B cell (primary cell): ENCODE data around the gene TNIP1. TPM values are rescaled to one million over a fixed set of nuclear protein-coding genes. Genes with fewer than 3 reads are reported as not detected.

Experiments
- ATAC-seq: fragments of 200-7000 bp; cut with Tn5 transposase; one replicate; pipeline ENCODE4 v1.10.0; 2021; ENCODE audit warnings: low read depth, mild to moderate bottlenecking, moderate number of reproducible peaks, moderate library complexity
- CTCF ChIA-PET: fragments of 350-600 bp; sonication (Branson Sonifier 250); formaldehyde crosslinking; loops from one replicate; lab custom pipeline; 2021; ENCODE audit warnings: antibody characterized with exemption, inconsistent platforms; lab: Charles Lee
- POLR2A ChIA-PET: fragments of 350-600 bp; sonication (Branson Sonifier 250); formaldehyde crosslinking; loops from one replicate; lab custom pipeline; 2021; ENCODE audit warnings: antibody characterized with exemption; lab: Charles Lee
- DNase-seq: peaks from one replicate; pipeline ENCODE4 v3.0.0; 2013
- H2AFZ ChIP-seq: 2 replicates; pipeline ENCODE4 v1.6.1; 2012; ENCODE audit warnings: mild to moderate bottlenecking, low read depth, low read length; ENCODE audit not compliant: insufficient read depth, poor library complexity, severe bottlenecking
- H3K27ac ChIP-seq, 2 donors: 1 replicate in 1 of 2; 2 replicates in 1 of 2; pipeline ENCODE4 v1.5.1; 2012 to 2013; ENCODE audit warnings: low read length in 2 of 2, mild to moderate bottlenecking in 2 of 2, moderate library complexity in 1 of 2
- H3K27me3 ChIP-seq, 4 experiments: fragments of 200-600 bp in 1 of 4; sonication (generic) in 1 of 4; replicated peaks in 1 of 4; 1 replicate in 2 of 4; 2 replicates in 2 of 4; pipeline versions ENCODE4 v1.6.1 to v1.7.0; 2013 to 2016; ENCODE audit warnings: low read length in 3 of 4, mild to moderate bottlenecking in 2 of 4, mixed read lengths in 1 of 4, moderate library complexity in 1 of 4; ENCODE audit not compliant: insufficient read depth in 4 of 4, control insufficient read depth in 3 of 4; ENCODE audit errors: control extremely low read depth in 1 of 4
- H3K36me3 ChIP-seq, 2 experiments: replicated peaks in 1 of 2; 1 replicate in 1 of 2; 2 replicates in 1 of 2; pipeline versions ENCODE4 v1.6.1 to v1.7.1; 2013; ENCODE audit warnings: low read length in 1 of 2; ENCODE audit not compliant: insufficient read depth in 2 of 2, control insufficient read depth in 1 of 2; ENCODE audit errors: control extremely low read depth in 1 of 2, extremely low read depth in 1 of 2
- H3K4me1 ChIP-seq, 2 donors: fragments of 200-600 bp in 1 of 2; sonication (generic) in 1 of 2; 1 replicate in 1 of 2; 2 replicates in 1 of 2; pipeline versions ENCODE4 v1.5.1 to v1.6.1; 2013 to 2017; ENCODE audit warnings: low read length in 2 of 2; ENCODE audit not compliant: control insufficient read depth in 2 of 2, insufficient read depth in 2 of 2
- H3K4me2 ChIP-seq: replicated peaks from 2 replicates; pipeline ENCODE3; 2012; ENCODE audit warnings: mild to moderate bottlenecking, low read depth, low read length; ENCODE audit not compliant: poor library complexity, severe bottlenecking
- H3K4me3 ChIP-seq, 5 experiments: fragments of 200-600 bp in 1 of 5; sonication (generic) in 1 of 5; 1 replicate in 3 of 5; 2 replicates in 2 of 5; pipeline versions ENCODE4 v1.5.1 to v1.7.0; 2011 to 2016; ENCODE audit warnings: low read length in 4 of 5, mild to moderate bottlenecking in 4 of 5, low read depth in 2 of 5, control low read depth in 1 of 5, moderate library complexity in 1 of 5; ENCODE audit not compliant: insufficient read depth in 1 of 5; ENCODE audit errors: control extremely low read depth in 1 of 5, extremely low read depth in 1 of 5
- H3K79me2 ChIP-seq: fragments of 200-600 bp; sonication (generic); one replicate; pipeline ENCODE4 v1.6.0; 2016; ENCODE audit warnings: low read length; ENCODE audit not compliant: control insufficient read depth, insufficient read depth
- H3K9ac ChIP-seq: fragments of 200-600 bp; sonication (generic); 2 replicates; pipeline ENCODE4 v1.6.1; 2017; ENCODE audit warnings: mild to moderate bottlenecking, low read length, moderate library complexity
- H3K9me3 ChIP-seq, 3 donors: one replicate each; pipeline versions ENCODE4 v1.6.1 to v1.7.1; 2013; ENCODE audit warnings: low read length in 2 of 3; ENCODE audit not compliant: control insufficient read depth in 2 of 3, insufficient read depth in 1 of 3; ENCODE audit errors: control extremely low read depth in 1 of 3
- H4K20me1 ChIP-seq: 2 replicates; pipeline ENCODE4 v1.6.0; 2012; ENCODE audit warnings: mild to moderate bottlenecking, low read length; ENCODE audit not compliant: insufficient read depth, control insufficient read depth, poor library complexity, severe bottlenecking
- H3K27ac Mint-ChIP-seq: one replicate; pipeline ENCODE4 v1.8.0; 2021; ENCODE audit warnings: mixed read lengths
- H3K27me3 Mint-ChIP-seq: one replicate; pipeline ENCODE4 v1.8.0; 2021; ENCODE audit warnings: mixed read lengths
- H3K4me1 Mint-ChIP-seq: one replicate; pipeline ENCODE4 v1.8.0; 2021; ENCODE audit warnings: mixed read lengths
- H3K4me3 Mint-ChIP-seq: one replicate; pipeline ENCODE4 v1.8.0; 2021; ENCODE audit warnings: mixed read lengths
- H3K9me3 Mint-ChIP-seq: one replicate; pipeline ENCODE4 v1.8.0; 2022; ENCODE audit warnings: mixed read lengths; ENCODE audit not compliant: insufficient read depth
- EZH2 ChIP-seq: IDR thresholded peaks from 2 replicates; pipeline ENCODE4 v1.6.1; 2012; ENCODE audit warnings: borderline replicate concordance, low read depth, mild to moderate bottlenecking, moderate library complexity, low read length; ENCODE audit not compliant: insufficient read depth, poor library complexity, severe bottlenecking
- WGBS: methylation state at CpG from one replicate; pipeline ENCODE4 v1.1.5; 2013; ENCODE audit warnings: missing lambda C conversion rate; ENCODE audit not compliant: insufficient coverage; 5-methylcytosine and 5-hydroxymethylcytosine counted together
- intact Hi-C: fragments of 100-400 bp; cut with micrococcal nuclease; formaldehyde crosslinking; loops from one replicate; pipeline ENCODE4 v1.10.0; 2022
- polyA plus RNA-seq: library from polyadenylated mRNA; depleted of rRNA; stranded (reverse); fragments of >200 nt; gene quantifications from 2 replicates; pipeline ENCODE4 v1.2.3, GENCODE V29; 2012
- total RNA-seq, 2 donors: library from RNA; stranded (reverse); fragments of 120-200 nt in 1 of 2; gene quantifications; 1 replicate in 1 of 2; 2 replicates in 1 of 2; pipeline versions ENCODE4 v1.2.3 to v1.2.4, GENCODE V29; 2013 to 2022
- TF ChIP-seq, protein P1 (sequence below): fragments of 200-600 bp; IDR thresholded peaks from one replicate; pipeline ENCODE4 v1.8.0; 2022; ENCODE audit warnings: antibody characterized with exemption, mild to moderate bottlenecking

The TNIP1 gene
- total and polyA plus RNA-seq, 2 donors (not counting 1 experiment from before 2014, with no cell fraction given), result 108 to 294 TPM

DNA sequence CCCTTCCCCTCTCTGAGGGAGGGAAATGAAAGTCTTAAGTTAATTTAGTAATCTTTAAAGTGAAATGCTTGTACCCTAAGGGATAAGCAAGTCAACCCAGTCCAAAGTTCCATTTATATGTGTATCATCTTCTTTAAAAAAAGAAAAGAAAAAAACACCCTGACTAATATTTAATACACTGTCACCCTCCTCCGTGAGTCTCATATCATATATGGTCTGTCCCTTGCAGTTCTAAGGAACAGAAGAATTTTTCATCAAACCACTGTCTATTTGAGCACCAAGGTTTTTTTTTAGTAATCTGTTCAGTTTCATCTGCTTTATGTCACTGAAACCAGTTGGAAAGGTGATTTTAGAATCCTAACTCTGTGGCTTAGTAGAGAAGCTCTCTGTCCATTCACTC is 15.2 kb downstream of the TNIP1 start:
- Mint-ChIP-seq H3K27me3 (no peaks in the 10 kb centered on the region), H3K4me1 (peaks cover 69% of the 10 kb centered on the region), H3K4me3 (no peak overlapping the region), H3K27ac (peak overlapping the region; percentile 35), H3K9me3 (no peaks in the 10 kb centered on the region)
- 100% methylated on average over 1 of the region's 1 CpG for WGBS
- H4K20me1 ChIP-seq, result peaks cover 99% of the 10 kb centered on the region
- H3K36me3 ChIP-seq, result peaks cover 0 to 75% of the 10 kb centered on the region in 2 experiments
- CTCF ChIA-PET, result interaction anchor here (1.0 to 2.9 kb wide), 5 partner anchors 13 to 231 kb away, joined by 3 to 16 read pairs (median 4); no protein-coding TSS in a partner anchor
- ATAC-seq (no peak), DNase-seq (no peak)
- H3K9ac ChIP-seq, result no peak overlapping the region
- peaks cover 92% of the 10 kb centered on the region for H3K79me2 ChIP-seq
- H3K4me2 ChIP-seq, result no peak overlapping the region
- intact Hi-C loops, result no loop called here
- H3K27me3 ChIP-seq, result no peaks in the 10 kb centered on the region
- H3K4me3 ChIP-seq, result no peak overlapping the region
- TF ChIP-seq, protein P1, sequence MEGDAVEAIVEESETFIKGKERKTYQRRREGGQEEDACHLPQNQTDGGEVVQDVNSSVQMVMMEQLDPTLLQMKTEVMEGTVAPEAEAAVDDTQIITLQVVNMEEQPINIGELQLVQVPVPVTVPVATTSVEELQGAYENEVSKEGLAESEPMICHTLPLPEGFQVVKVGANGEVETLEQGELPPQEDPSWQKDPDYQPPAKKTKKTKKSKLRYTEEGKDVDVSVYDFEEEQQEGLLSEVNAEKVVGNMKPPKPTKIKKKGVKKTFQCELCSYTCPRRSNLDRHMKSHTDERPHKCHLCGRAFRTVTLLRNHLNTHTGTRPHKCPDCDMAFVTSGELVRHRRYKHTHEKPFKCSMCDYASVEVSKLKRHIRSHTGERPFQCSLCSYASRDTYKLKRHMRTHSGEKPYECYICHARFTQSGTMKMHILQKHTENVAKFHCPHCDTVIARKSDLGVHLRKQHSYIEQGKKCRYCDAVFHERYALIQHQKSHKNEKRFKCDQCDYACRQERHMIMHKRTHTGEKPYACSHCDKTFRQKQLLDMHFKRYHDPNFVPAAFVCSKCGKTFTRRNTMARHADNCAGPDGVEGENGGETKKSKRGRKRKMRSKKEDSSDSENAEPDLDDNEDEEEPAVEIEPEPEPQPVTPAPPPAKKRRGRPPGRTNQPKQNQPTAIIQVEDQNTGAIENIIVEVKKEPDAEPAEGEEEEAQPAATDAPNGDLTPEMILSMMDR, result no peak
- TF ChIP-seq EZH2, result no peak
- H3K9me3 ChIP-seq, result no peaks in the 10 kb centered on the region
- POLR2A ChIA-PET, result no interaction called here
- H2AFZ ChIP-seq, result no peak overlapping the region
- H3K4me1 ChIP-seq, result peaks cover 41 to 52% of the 10 kb centered on the region in 2 donors
- H3K27ac ChIP-seq, result no peak overlapping the region

DNA sequence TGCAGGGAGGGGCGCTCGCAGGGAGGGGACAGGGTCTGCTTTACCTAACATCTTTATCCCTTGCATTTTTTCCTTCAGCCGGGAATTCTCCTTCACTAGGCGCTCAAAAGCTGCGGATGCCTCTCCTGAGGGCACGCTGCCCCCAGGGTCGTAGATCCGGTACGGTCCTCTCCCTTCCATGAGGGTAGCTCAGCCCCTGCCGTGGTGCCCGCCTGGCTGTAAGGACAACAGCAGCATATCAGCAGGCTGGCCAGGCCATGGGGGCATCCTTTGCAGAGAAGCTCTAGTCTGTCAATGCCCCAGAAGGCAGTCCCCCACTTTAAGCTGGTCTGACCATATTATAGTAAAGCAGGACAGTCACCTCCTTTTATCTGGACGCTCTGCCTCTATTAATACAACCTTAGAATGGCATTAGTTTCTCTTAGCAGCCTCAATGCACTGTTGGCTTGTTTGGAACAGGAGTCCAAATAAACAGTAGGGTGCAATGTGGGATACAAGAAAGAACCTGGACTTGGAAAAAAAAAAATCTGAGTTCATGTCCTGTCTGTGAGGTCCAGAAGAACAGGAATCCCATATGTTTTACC is 15.8 kb downstream of the TNIP1 start:
- Histone ChIP-seq H3K9ac (no peak overlapping the region), H3K4me1 (peaks cover 43 to 53% of the 10 kb centered on the region in 2 donors), H3K27ac (no peak overlapping the region), H3K4me3 (no peak overlapping the region), H3K9me3 (no peaks in the 10 kb centered on the region), H4K20me1 (peaks cover 99% of the 10 kb centered on the region), H2AFZ (no peak overlapping the region), H3K4me2 (no peak overlapping the region), H3K79me2 (peaks cover 90% of the 10 kb centered on the region), H3K36me3 (peaks cover 0 to 75% of the 10 kb centered on the region in 2 experiments), H3K27me3 (no peaks in the 10 kb centered on the region)
- WGBS, result 98% methylated on average over 11 of the region's 12 CpGs
- no peak overlapping the region for H3K4me3 Mint-ChIP-seq
- ATAC-seq (no peak), DNase-seq (no peak)
- POLR2A ChIA-PET, result no interaction called here
- intact Hi-C loops, result no loop called here
- no peaks in the 10 kb centered on the region for H3K27me3 Mint-ChIP-seq
- CTCF ChIA-PET, result interaction anchor here (1.0 to 2.9 kb wide), 5 partner anchors 13 to 231 kb away, joined by 3 to 16 read pairs (median 4); no protein-coding TSS in a partner anchor
- no peaks in the 10 kb centered on the region for H3K9me3 Mint-ChIP-seq
- TF ChIP-seq, protein P1, result no peak
- no peak for TF ChIP-seq EZH2
- H3K4me1 Mint-ChIP-seq, result peaks cover 70% of the 10 kb centered on the region
- H3K27ac Mint-ChIP-seq, result no peak overlapping the region
